Activated T-cell treated with anti-CD3 and anti-CD28 coated beads for 4 hours (primary cell): ENCODE data around the gene TTC39A.

Experiments
- DNase-seq: peaks from one replicate; pipeline ENCODE4 v3.0.0-alpha.2; 2020

Gene TTC39A

DNA sequence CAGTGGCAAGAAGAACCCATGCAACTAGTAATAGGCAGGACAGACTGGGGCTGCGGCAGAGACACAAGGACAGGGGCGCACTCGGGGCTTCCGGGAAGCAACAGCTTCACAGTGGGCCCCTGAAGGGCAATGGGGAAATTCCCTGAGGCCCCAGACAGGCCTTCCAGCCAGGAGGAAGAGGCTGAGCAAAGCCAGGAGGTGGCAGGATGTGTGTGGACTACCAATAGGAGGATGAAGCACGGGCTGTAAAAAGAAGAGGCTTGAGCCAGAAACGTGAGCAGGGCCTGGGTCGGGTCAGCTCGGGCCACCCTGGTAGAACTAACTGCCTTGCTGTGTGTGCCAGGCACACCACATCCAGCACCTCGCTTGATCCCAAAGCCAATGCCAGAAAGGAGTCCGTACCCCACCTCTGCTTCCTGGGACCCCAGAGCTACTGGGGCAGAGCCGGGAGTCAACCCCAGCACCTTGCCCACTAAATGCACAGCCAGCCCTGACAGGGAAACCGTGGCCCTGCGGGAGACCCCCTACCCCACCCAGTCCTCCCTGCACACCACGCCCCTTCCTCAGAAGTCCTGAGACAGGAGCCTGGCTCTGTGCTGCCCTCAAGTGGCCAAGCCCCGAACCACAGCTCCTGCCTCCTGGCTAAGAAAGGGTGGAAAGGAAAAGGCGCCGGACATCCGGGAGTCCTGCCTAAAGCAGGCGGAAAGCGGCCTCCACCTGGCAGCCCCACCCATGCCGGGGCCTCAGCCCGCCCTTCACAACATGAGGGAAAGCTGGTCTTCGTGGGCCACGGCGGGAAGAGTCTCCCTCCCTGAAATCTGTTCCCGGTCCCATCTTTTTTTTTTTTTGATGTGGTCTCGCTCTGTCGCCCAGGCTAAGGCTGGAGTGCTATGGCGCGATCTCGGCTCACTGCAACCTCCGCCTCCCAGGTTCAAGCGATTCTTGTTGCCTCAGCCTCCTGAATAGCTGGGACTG lies 33.7 kb downstream of the TTC39A start:
- peak; percentile 54 for DNase-seq

GRCh38 chr1:51295926-51296325 lies 34.4 kb downstream of the TTC39A start:
- DNase-seq: no peak

- no peak for DNase-seq
Measured at GRCh38 chr1:51294566-51295184, 35.7 kb downstream of the TTC39A start.

- no peak for DNase-seq
Measured at GRCh38 chr1:51293898-51294515, 36.4 kb downstream of the TTC39A start.

DNA sequence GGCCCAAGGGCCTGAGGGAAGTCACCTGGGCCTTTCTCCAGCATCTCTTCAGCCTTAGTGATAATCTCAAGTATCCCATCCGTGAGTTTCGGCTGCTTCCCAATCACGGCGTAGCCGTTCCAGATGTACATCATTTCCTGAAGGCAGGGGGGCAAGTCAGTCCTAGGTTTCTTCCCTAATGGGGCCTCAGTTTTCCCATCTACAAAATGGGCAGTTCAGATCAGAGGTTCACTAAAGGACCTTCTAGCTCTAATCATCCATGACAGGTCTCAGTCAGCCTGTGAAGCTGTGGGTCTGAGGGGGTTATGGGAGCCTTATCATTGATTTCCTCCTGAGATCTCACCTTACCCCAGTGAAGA lies 39.9 kb downstream of the TTC39A start:
- no peak for DNase-seq

- no peak for DNase-seq
Measured at GRCh38 chr1:51289676-51290488, 40.5 kb downstream of the TTC39A start.

DNA sequence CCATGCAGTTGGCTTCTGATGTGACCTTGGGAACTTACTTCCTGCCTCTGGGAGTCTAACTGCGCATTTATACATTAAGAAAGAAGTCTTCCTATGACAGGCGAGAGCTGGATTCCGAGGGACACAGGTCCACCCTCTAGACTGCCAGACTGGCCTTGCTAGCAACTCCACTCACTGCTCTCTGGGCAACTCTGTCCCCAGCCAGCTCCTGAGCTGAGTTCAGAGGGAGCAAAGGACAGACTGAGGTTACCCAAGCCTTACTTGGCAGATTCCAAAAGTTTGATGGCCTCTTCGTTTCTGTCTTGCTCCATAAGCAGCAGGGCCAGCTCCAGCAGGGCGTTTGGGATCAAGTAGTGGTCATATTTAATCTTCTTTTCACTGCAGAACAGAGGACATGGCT lies 41.8 kb downstream of the TTC39A start:
- no peak for DNase-seq

- no peak for DNase-seq
Measured at GRCh38 chr1:51287966-51288365, 42.4 kb downstream of the TTC39A start.

GRCh38 chr1:51285055-51285454 lies 45.3 kb downstream of the TTC39A start:
- DNase-seq: no peak

DNA sequence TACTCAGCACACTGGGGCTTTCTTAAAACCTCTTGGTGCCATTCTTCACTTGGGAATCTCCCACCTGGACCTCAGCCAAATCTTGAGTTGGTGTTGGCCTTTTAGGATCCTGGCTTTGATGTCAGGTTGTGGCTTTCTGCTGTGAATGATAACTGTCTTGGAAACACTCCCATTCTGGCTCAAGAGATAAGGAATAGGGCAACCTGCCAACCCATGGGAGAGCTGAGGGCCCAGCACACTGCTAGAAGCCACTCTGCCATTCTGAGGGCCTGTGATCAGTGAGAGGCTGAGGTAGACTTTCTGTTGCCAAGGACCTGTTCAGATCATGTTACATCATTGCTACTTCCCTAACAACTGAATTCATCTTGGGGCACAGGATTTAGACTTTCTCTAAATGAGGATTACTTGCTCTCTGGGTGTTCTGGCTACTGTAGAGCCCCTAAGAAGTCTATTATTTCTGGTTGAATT lies 45.8 kb downstream of the TTC39A start:
- no peak for DNase-seq

- no peak for DNase-seq
Measured at GRCh38 chr1:51283979-51284378, 46.4 kb downstream of the TTC39A start.

DNA sequence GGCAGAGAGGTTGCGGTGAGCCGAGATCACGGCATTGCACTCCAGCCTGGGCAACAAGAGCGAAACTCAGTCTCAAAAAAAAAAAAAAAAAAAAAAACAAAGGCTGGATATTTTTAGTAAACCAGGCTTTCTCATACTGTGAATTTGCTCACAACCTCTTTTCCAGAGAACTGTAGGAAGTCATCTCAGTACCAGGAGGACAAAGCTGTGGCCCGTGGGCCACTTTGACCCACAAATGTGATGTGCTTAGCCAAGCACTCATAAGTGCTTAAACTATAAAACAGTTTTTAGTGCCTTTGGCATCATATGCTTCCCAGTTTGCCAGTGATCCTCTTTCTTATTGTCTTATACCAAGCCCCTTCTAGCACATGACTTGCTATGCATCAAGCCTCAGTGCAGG lies 47.8 kb downstream of the TTC39A start:
- no peak for DNase-seq

DNA sequence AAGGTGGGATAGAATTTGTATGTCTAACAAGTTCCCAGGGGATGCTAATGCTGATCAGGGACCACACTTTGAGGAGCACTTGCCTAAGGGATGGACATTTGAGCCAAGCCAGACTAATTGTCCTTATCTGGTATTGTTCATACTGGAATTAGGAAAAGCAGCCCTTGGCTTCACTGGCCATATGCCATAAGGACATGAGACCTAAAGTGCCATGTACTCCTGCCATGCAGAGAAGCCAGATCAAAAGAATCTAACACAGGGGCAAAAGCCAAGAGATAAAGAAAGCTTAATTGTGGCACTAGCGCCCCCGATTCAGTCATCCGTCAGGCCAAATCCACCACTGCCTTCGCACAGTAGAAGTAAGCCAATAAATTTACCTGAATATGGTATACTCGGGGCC lies 48.6 kb downstream of the TTC39A start:
- DNase-seq: no peak

- DNase-seq: no peak
Measured at GRCh38 chr1:51280321-51280978, 49.9 kb downstream of the TTC39A start.

GRCh38 chr1:51276286-51276685 lies 54.1 kb downstream of the TTC39A start:
- DNase-seq: no peak

GRCh38 chr1:51274676-51275075 lies 55.7 kb downstream of the TTC39A start:
- no peak for DNase-seq

DNA sequence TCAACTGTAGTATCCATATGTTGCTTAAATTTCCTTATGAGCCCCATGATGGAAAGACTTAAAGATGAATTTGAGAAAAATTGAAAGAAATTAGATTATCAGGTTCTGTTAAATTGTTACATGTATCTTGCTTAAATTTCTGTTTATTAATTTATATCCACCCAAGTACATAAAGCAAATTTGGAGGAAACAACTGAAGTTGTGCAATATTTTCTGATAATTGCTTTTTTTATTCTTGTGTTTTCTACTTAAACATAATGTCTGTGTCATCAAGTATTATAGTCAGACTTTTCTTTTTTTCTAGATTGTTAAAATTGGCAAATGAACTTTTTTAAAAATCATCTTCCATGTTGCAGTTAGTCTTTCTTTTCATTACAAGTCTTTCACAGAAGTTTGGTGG lies 57.4 kb downstream of the TTC39A start:
- no peak for DNase-seq

DNA sequence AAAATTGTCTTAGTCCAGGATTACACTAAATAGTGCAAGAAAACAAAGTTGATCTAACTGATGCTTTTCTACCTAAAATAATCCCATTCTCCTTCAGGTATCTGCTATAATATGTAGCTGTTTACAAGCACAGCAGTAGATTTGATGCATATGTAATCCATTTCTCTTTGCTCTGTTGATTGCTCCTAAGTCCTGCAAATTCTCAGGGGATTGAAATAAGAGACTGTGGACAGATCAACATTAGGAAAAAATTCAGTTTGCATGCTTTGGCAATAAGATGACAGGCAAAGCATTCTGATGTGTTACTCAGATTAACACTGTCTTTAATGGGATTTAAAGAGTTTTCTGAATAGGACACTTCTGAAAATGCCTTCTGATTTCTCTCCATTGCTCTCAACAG lies 59.6 kb downstream of the TTC39A start:
- DNase-seq: no peak

DNA sequence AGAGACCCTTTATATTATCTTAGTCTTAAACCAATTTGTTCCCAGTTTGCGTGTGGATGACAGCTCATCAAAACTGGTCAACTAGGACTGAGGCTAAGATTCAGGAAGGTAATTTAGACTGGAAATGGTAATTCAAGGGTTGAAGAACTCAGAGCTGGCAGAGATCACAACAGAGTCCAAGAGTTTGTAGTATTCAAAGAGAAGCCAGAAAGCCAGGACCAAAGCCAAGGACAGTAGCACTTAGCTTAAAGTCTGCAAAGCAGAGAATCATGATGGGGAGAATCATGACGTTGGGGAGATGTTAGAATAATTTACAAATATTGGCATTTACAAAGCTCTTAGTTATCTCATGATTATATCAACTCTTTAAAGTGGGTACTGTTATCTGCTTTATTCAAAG lies 61.7 kb downstream of the TTC39A start:
- DNase-seq: no peak

GRCh38 chr1:51266791-51267190 lies 63.6 kb downstream of the TTC39A start:
- no peak for DNase-seq

GRCh38 chr1:51266181-51266580 lies 64.2 kb downstream of the TTC39A start:
- DNase-seq: no peak

- DNase-seq: no peak
Measured at GRCh38 chr1:51265618-51266017, 64.7 kb downstream of the TTC39A start.
